Keratinocyte (primary cell): Measurements from ENCODE around the gene ZSCAN23. TPM values are rescaled to one million over a fixed set of nuclear protein-coding genes. Genes with fewer than 3 reads are reported as not detected.

Experiments
- DNase-seq: peaks from one replicate; pipeline ENCODE4 v3.0.0-alpha.2; 2011; ENCODE audit warnings: low read depth, missing footprints, low spot score
- FAIRE-seq: peaks from 2 replicates; lab custom pipeline; 2011; peaks lifted over from hg19 to GRCh38; lab: Jason Lieb, UNC
- H2AFZ ChIP-seq: 2 replicates; pipeline ENCODE4 v1.6.0; 2012; ENCODE audit warnings: low read length, control low read depth, inconsistent platforms; ENCODE audit not compliant: control insufficient read depth
- H3K27ac ChIP-seq: 2 replicates; pipeline ENCODE4 v1.5.1; 2011; ENCODE audit warnings: low read length; ENCODE audit not compliant: control insufficient read depth, insufficient read depth
- H3K27me3 ChIP-seq: 3 replicates; pipeline ENCODE4 v1.6.0; 2011; ENCODE audit warnings: low read length; ENCODE audit not compliant: control insufficient read depth, insufficient read depth; ENCODE audit errors: extremely low read depth
- H3K36me3 ChIP-seq, 2 experiments: 2 replicates in 1 of 2; 3 replicates in 1 of 2; pipeline ENCODE4 v1.5.1; 2011; ENCODE audit warnings: low read length in 2 of 2, mild to moderate bottlenecking in 1 of 2; ENCODE audit not compliant: control insufficient read depth in 2 of 2, insufficient read depth in 2 of 2; ENCODE audit errors: extremely low read depth in 1 of 2
- H3K4me1 ChIP-seq: 3 replicates; pipeline ENCODE4 v1.5.1; 2011; ENCODE audit warnings: low read length; ENCODE audit not compliant: control insufficient read depth, insufficient read depth; ENCODE audit errors: extremely low read depth
- H3K4me2 ChIP-seq: 3 replicates; pipeline ENCODE4 v1.6.0; 2011; ENCODE audit warnings: low read depth, low read length; ENCODE audit not compliant: control insufficient read depth, insufficient read depth; ENCODE audit errors: extremely low read depth
- H3K4me3 ChIP-seq, 3 experiments: fragments of 200-600 bp in 1 of 3; sonication (generic) in 1 of 3; 2 replicates in 2 of 3; 3 replicates in 1 of 3; pipeline ENCODE4 v1.5.1; 2011 to 2016; ENCODE audit warnings: low read length in 3 of 3, mild to moderate bottlenecking in 3 of 3, control low read depth in 2 of 3, inconsistent platforms in 1 of 3, low read depth in 1 of 3, mixed read lengths in 1 of 3, mixed run types in 1 of 3, moderate library complexity in 1 of 3; ENCODE audit not compliant: control insufficient read depth in 2 of 3, insufficient read depth in 2 of 3; ENCODE audit errors: extremely low read depth in 1 of 3
- H3K79me2 ChIP-seq: 2 replicates; pipeline ENCODE4 v1.6.0; 2012; ENCODE audit warnings: low read length; ENCODE audit not compliant: control insufficient read depth, insufficient read depth
- H3K9ac ChIP-seq: 3 replicates; pipeline ENCODE4 v1.6.0; 2011; ENCODE audit warnings: low read length; ENCODE audit not compliant: control insufficient read depth, insufficient read depth; ENCODE audit errors: extremely low read depth
- H3K9me1 ChIP-seq: 3 replicates; pipeline ENCODE4 v1.6.0; 2011; ENCODE audit warnings: low read length; ENCODE audit not compliant: control insufficient read depth, insufficient read depth; ENCODE audit errors: extremely low read depth
- H3K9me3 ChIP-seq: 2 replicates; pipeline ENCODE4 v1.5.1; 2012; ENCODE audit warnings: low read depth, low read length; ENCODE audit not compliant: control insufficient read depth
- H4K20me1 ChIP-seq: 3 replicates; pipeline ENCODE4 v1.6.0; 2011; ENCODE audit warnings: low read length; ENCODE audit not compliant: control insufficient read depth, insufficient read depth; ENCODE audit errors: extremely low read depth
- CTCF ChIP-seq, 3 experiments: IDR thresholded peaks in 1 of 3; conservative IDR thresholded peaks in 1 of 3; optimal IDR thresholded peaks in 1 of 3; 2 replicates in 2 of 3; 3 replicates in 1 of 3; pipeline versions ENCODE3 to v1.5.1; 2011; ENCODE audit warnings: low read length in 3 of 3, mild to moderate bottlenecking in 3 of 3, moderate library complexity in 2 of 3, control low read depth in 1 of 3, inconsistent platforms in 1 of 3; ENCODE audit not compliant: insufficient read depth in 2 of 3; ENCODE audit errors: extremely low read depth in 1 of 3
- EZH2 ChIP-seq: IDR thresholded peaks from one replicate; pipeline ENCODE4 v1.6.1; 2012; ENCODE audit warnings: inconsistent platforms, mild to moderate bottlenecking, low read length, moderate library complexity
- dilution Hi-C: fragments of 300-500 bp; cut with MboI; formaldehyde crosslinking; loops from one replicate; pipeline ENCODE4 v1.7.0; 2020; ENCODE audit warnings: low sequenced_read_pairs; ENCODE audit not compliant: extremely low pct_ligation_motif_present
- polyA plus RNA-seq, 5 experiments: library from polyadenylated mRNA; depleted of rRNA in 3 of 5; stranded (reverse) in 3 of 5; stranded (forward) in 1 of 5; unstranded in 1 of 5; fragments of >200 nt; gene quantifications; 1 replicate in 1 of 5; 2 replicates in 3 of 5; 3 replicates in 1 of 5; pipeline versions ENCODE4 v1.2.1 to v1.2.3, GENCODE V29; 2011 to 2012; ENCODE audit warnings: missing spikeins in 2 of 5, low read depth in 1 of 5, low replicate concordance in 1 of 5

ZSCAN23 gene
- polyA plus RNA-seq, 1 donor (not counting 4 experiments of a cell fraction or from before 2014, with no cell fraction given), result 1.8 TPM

DNA sequence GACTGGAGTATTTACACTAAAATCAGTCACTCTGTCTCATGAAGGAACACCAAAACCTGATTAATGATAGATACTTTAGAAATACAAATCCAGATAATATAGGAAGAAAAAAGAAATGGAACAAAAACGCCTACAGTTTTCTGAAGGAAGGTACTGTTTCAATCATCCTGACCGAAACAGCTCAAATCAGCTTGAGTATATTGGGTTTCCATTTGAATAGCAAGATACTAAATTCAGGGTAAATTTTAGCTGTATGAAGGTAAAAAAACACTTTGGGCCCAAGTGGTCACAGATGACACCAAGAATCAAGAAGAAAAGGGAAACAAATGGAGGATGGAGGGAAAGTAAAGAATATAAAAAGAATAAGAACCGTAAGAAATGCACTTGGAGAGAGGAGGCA, 6.9 kb downstream of the ZSCAN23 start:
- no peak for TF ChIP-seq CTCF (optimal IDR thresholded peaks at IDR 0.05 in 1 of 3, IDR thresholded peaks at IDR 0.05 in 1 of 3, conservative IDR thresholded peaks at IDR 0.05 in 1 of 3; ENCODE audit: extremely low read depth in 1 of 3, insufficient read depth in 2 of 3, low read length in 3 of 3)
- no peak for TF ChIP-seq EZH2
- Histone ChIP-seq H3K27ac (no peak overlapping the region), H3K9me3 (no peaks in the 10 kb centered on the region), H4K20me1 (no peaks in the 10 kb centered on the region), H3K4me3 (no peak overlapping the region), H3K79me2 (no peaks in the 10 kb centered on the region), H3K9ac (no peak overlapping the region), H3K9me1 (no peaks in the 10 kb centered on the region), H3K4me1 (no peaks in the 10 kb centered on the region), H3K27me3 (no peaks in the 10 kb centered on the region), H3K4me2 (no peak overlapping the region), H3K36me3 (peaks cover 0 to 2% of the 10 kb centered on the region in 2 experiments), H2AFZ (no peak overlapping the region)
- DNase-seq (no peak), FAIRE-seq (no peak)
- dilution Hi-C loops, result no loop called here

GRCh38 chr6:28433119-28433518, 10.2 kb downstream of the ZSCAN23 start:
- no peak for FAIRE-seq

More at GRCh38 chr6:28433119-28433518, 10.2 kb downstream of the ZSCAN23 start:
- no peak for DNase-seq
- no peak overlapping the region for H2AFZ ChIP-seq
- no peaks in the 10 kb centered on the region for H4K20me1 ChIP-seq
- dilution Hi-C loops, result no loop called here
- no peak overlapping the region for H3K27ac ChIP-seq
- H3K4me2 ChIP-seq, result no peak overlapping the region
- no peak for TF ChIP-seq CTCF (optimal IDR thresholded peaks at IDR 0.05 in 1 of 3, IDR thresholded peaks at IDR 0.05 in 1 of 3, conservative IDR thresholded peaks at IDR 0.05 in 1 of 3; ENCODE audit: extremely low read depth in 1 of 3, insufficient read depth in 2 of 3, low read length in 3 of 3)
- TF ChIP-seq EZH2, result no peak
- no peaks in the 10 kb centered on the region for H3K4me1 ChIP-seq
- H3K79me2 ChIP-seq, result no peaks in the 10 kb centered on the region
- no peak overlapping the region for H3K4me3 ChIP-seq
- peaks cover 0 to 2% of the 10 kb centered on the region in 2 experiments for H3K36me3 ChIP-seq
- H3K9me1 ChIP-seq, result no peaks in the 10 kb centered on the region
- no peaks in the 10 kb centered on the region for H3K27me3 ChIP-seq
- no peak overlapping the region for H3K9ac ChIP-seq
- H3K9me3 ChIP-seq, result no peaks in the 10 kb centered on the region
